H1 (cell line): Measurements from ENCODE around the gene ELMO1. TPM values are rescaled to one million over a fixed set of nuclear protein-coding genes. Genes with fewer than 3 reads are reported as not detected.

ENCODE experiments used
- CTCF ChIP-seq, 3 experiments: IDR thresholded peaks; 1 replicate in 2 of 3; 2 replicates in 1 of 3; pipeline versions ENCODE4 v1.5.1 to v1.6.1; 2011; ENCODE audit warnings: low read length in 3 of 3, mild to moderate bottlenecking in 3 of 3, inconsistent platforms in 2 of 3, low read depth in 1 of 3, moderate library complexity in 1 of 3; ENCODE audit not compliant: insufficient read depth in 1 of 3; ENCODE audit errors: control extremely low read depth in 1 of 3
- EGR1 ChIP-seq: IDR thresholded peaks from 2 replicates; pipeline ENCODE4 v1.6.1; 2011; ENCODE audit warnings: low read depth, low read length, borderline replicate concordance
- JUN ChIP-seq: IDR thresholded peaks from 2 replicates; pipeline ENCODE4 v1.6.1; 2011; ENCODE audit warnings: low read depth, mild to moderate bottlenecking, improper control_type of control experiment, low read length
- MAX ChIP-seq: IDR thresholded peaks from 2 replicates; pipeline ENCODE4 v1.6.1; 2012; ENCODE audit warnings: inconsistent platforms
- NRF1 ChIP-seq: IDR thresholded peaks from 2 replicates; pipeline ENCODE4 v1.6.1; 2011; ENCODE audit warnings: mild to moderate bottlenecking, low read depth, low read length, improper control_type of control experiment
- polyA plus RNA-seq, 7 experiments: library from polyadenylated mRNA; depleted of rRNA in 3 of 7; stranded (reverse) in 5 of 7; unstranded in 2 of 7; fragments of >200 nt in 5 of 7; fragments of 200-250 nt in 2 of 7; gene quantifications; 1 replicate in 5 of 7; 2 replicates in 1 of 7; 4 replicates in 1 of 7; pipeline versions ENCODE4 v1.2.1 to v1.2.3, GENCODE V29; 2011 to 2013; ENCODE audit warnings: missing spikeins in 2 of 7, mixed read lengths in 2 of 7
- total RNA-seq: library from RNA; stranded (reverse); fragmentation: NEBNext Ultra II Directional; extraction: Animal tissue kit (Norgen Biotek cat#: 25700); gene quantifications from 2 replicates; pipeline ENCODE4 v1.2.1, GENCODE V29; 2021

ELMO1 gene
- total and polyA plus RNA-seq, 2 of the 8 experiments (the other 6 are each of a cell fraction or from before 2014, with no cell fraction given): 18.4 to 21.0 TPM

- TF ChIP-seq JUN: no peak
- no peak for TF ChIP-seq NRF1
- peak; percentile 50 to 72 (median 65) for TF ChIP-seq CTCF (IDR thresholded peaks at IDR 0.05; ENCODE audit: control extremely low read depth in 1 of 3, insufficient read depth in 1 of 3, low read depth in 1 of 3, low read length in 3 of 3)
- TF ChIP-seq EGR1: no peak
- no peak for TF ChIP-seq MAX
These were observed 95.4 kb downstream of the ELMO1 start (continued) for GRCh38 chr7:37352974-37353948.
